ENCODE results near the gene OR13C3. TPM values are rescaled to one million over a fixed set of nuclear protein-coding genes. Genes with fewer than 3 reads are reported as not detected.

OR13C3 gene
- total and polyA plus RNA-seq, 2 of the 4 experiments (the other 2 are of a cell fraction), result not detected

DNA sequence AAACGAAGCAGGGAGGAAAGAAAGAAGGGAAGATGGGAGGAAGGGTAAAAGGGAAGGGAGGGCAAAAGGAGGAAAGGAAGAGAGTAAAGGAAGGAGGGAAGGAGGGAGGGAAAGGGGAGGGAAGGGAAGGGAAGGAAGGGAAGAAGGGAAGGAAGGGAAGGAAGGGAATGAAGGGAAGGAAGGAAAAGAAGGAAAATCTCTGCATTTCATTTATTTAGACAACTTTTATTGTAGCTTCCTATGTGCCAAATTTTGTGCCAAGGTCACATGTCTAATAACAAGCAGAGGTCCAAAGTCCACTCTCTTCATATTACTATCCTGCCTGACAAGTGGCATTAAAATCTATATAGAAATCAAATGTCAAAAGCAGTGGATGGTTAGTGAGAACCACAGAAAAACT, 2.6 kb upstream of the OR13C3 start:
- dilution Hi-C loops (cut with HindIII; ENCODE audit: low sequenced_read_pairs, unreplicated experiment) (no loop called here), in situ Hi-C loops (cut with MboI; ENCODE audit: low sequenced_read_pairs) (no loop called here), intact Hi-C loops (cut with micrococcal nuclease) (no loop called here)
- no peak overlapping the region for H3K27ac ChIP-seq (ENCODE audit: insufficient read depth, low read length)
- TF ChIP-seq RFX5 (IDR thresholded peaks at IDR 0.05; ENCODE audit: low read depth, low read length) (no peak), NFE2L2 (IDR thresholded peaks at IDR 0.05; ENCODE audit: low read depth, low read length) (no peak), FOS (IDR thresholded peaks at IDR 0.05; ENCODE audit: low read depth, low read length) (no peak), RCOR1 (IDR thresholded peaks at IDR 0.05; ENCODE audit: insufficient replicate concordance, low read length) (no peak), MAZ (IDR thresholded peaks at IDR 0.05; ENCODE audit: borderline replicate concordance, low read depth, low read length) (no peak), MXI1 (IDR thresholded peaks at IDR 0.05; ENCODE audit: borderline replicate concordance, low read depth, low read length) (no peak), BHLHE40 (IDR thresholded peaks at IDR 0.05; ENCODE audit: low read depth, low read length) (no peak), MAFK (IDR thresholded peaks at IDR 0.05; ENCODE audit: low read depth, low read length) (no peak), CHD1 (IDR thresholded peaks at IDR 0.05; ENCODE audit: low read depth, low read length) (no peak), RAD21 (IDR thresholded peaks at IDR 0.05; ENCODE audit: low read length) (no peak)
- TF ChIP-seq, protein P1, sequence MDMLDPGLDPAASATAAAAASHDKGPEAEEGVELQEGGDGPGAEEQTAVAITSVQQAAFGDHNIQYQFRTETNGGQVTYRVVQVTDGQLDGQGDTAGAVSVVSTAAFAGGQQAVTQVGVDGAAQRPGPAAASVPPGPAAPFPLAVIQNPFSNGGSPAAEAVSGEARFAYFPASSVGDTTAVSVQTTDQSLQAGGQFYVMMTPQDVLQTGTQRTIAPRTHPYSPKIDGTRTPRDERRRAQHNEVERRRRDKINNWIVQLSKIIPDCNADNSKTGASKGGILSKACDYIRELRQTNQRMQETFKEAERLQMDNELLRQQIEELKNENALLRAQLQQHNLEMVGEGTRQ (IDR thresholded peaks at IDR 0.05; ENCODE audit: low read depth, low read length), result no peak
- TF ChIP-seq, protein P2, sequence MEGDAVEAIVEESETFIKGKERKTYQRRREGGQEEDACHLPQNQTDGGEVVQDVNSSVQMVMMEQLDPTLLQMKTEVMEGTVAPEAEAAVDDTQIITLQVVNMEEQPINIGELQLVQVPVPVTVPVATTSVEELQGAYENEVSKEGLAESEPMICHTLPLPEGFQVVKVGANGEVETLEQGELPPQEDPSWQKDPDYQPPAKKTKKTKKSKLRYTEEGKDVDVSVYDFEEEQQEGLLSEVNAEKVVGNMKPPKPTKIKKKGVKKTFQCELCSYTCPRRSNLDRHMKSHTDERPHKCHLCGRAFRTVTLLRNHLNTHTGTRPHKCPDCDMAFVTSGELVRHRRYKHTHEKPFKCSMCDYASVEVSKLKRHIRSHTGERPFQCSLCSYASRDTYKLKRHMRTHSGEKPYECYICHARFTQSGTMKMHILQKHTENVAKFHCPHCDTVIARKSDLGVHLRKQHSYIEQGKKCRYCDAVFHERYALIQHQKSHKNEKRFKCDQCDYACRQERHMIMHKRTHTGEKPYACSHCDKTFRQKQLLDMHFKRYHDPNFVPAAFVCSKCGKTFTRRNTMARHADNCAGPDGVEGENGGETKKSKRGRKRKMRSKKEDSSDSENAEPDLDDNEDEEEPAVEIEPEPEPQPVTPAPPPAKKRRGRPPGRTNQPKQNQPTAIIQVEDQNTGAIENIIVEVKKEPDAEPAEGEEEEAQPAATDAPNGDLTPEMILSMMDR (conservative IDR thresholded peaks at IDR 0.05; ENCODE audit: low read depth, low read length), result no peak
- H3K14ac ChIP-seq (replicated peaks; ENCODE audit: low read depth, low read length), result no peak overlapping the region
- H2AK9ac ChIP-seq (replicated peaks; ENCODE audit: low read depth, low read length, poor library complexity), result no peak overlapping the region
- H3K4me3 ChIP-seq (ENCODE audit: insufficient read depth, low read depth, low read length), result no peak overlapping the region
- H2BK15ac ChIP-seq (ENCODE audit: low read depth, low read length), result no peak overlapping the region
- no peak overlapping the region for H4K91ac ChIP-seq (ENCODE audit: insufficient read depth, low read depth, low read length)
- H2AFZ ChIP-seq (replicated peaks; ENCODE audit: low read length, poor library complexity), result no peak overlapping the region
- H4K20me1 ChIP-seq (ENCODE audit: insufficient read depth, low read length), result no peaks in the 10 kb centered on the region
- no peak overlapping the region for H3K4ac ChIP-seq (ENCODE audit: low read depth, low read length)
- H2BK20ac ChIP-seq (ENCODE audit: low read depth, low read length), result no peak overlapping the region
- no peak overlapping the region for H4K8ac ChIP-seq (ENCODE audit: low read depth in 2 of 2, low read length in 2 of 2)
- no peak overlapping the region for H3K56ac ChIP-seq (ENCODE audit: extremely low read depth, insufficient read depth, low read length)
- no peak overlapping the region for H2AK5ac ChIP-seq (ENCODE audit: low read depth, low read length)
- no peak overlapping the region for H3K4me2 ChIP-seq (ENCODE audit: low read depth, low read length)
- CTCF ChIA-PET, result no interaction called here
- no peaks in the 10 kb centered on the region for H3K4me1 ChIP-seq (ENCODE audit: control insufficient read depth, insufficient read depth, low read length)
- POLR2A ChIA-PET (ENCODE audit: unreplicated experiment), result no interaction called here
- H3K27me3 ChIP-seq (ENCODE audit: control insufficient read depth, insufficient read depth, low read length), result no peaks in the 10 kb centered on the region
- H3K79me1 ChIP-seq (ENCODE audit: low read depth in 1 of 2, low read length in 2 of 2), result no peaks in the 10 kb centered on the region
- H2BK120ac ChIP-seq (ENCODE audit: low read depth, low read length), result no peak overlapping the region
- H3K23ac ChIP-seq (ENCODE audit: low read depth, low read length), result no peak overlapping the region
- no peak overlapping the region for H4K5ac ChIP-seq (ENCODE audit: low read depth, low read length)
- BruUV-seq (replicated peaks), result no TSS peak
- WGBS, 2 experiments (ENCODE audit: extremely low coverage in 2 of 2, insufficient read length in 1 of 2), result 0% methylated on average over 1 of the region's 1 CpG; no CpG with 5 or more reads in 1 of the 2 experiments
- DNase-seq (no peak), ATAC-seq (ENCODE audit: low read depth) (no peak)
- no peaks in the 10 kb centered on the region for H3K9me1 ChIP-seq (ENCODE audit: insufficient read depth, low read length)
- H3K9me3 ChIP-seq (ENCODE audit: control insufficient read depth, insufficient read depth, low read length), result 0 out of 2 replicates have a peak, but pooled peaks cover 6% of the 10 kb centered on the region
- no peak overlapping the region for H3K9ac ChIP-seq (ENCODE audit: low read depth, low read length)
- no peak overlapping the region for H3K18ac ChIP-seq (ENCODE audit: low read depth, low read length)
- no peaks in the 10 kb centered on the region for H3K36me3 ChIP-seq (ENCODE audit: control insufficient read depth, insufficient read depth, low read length)
- no peak overlapping the region for H2BK5ac ChIP-seq (ENCODE audit: low read depth, low read length, poor library complexity, severe bottlenecking)
